Left hindlimb (tissue), 1 donor: Measurements from ENCODE around the gene TPRA1.

Experiments
- DNase-seq: peaks from one replicate; pipeline ENCODE4 v3.0.0-alpha.2; 2018

TPRA1 gene

DNA sequence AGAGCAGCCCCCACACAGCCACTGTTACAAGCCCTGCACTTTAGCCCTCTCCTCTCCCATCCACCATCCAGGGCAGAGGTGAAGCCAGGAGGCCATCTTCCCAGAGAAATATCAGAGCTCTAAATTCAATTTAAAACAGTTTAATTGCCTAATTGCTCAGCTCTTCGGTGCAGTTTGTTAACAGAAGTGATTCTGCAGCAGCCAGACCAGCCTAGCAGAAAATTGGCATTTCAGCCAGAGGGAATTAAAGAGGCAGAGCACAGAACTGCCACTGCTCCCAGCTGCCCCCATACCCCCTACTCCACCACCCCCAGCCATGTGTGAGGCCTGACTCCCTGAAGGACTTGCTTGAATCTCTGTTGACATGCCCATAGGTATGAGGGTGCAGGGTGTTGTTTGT lies 38.5 kb downstream of the TPRA1 start:
- no peak for DNase-seq

DNA sequence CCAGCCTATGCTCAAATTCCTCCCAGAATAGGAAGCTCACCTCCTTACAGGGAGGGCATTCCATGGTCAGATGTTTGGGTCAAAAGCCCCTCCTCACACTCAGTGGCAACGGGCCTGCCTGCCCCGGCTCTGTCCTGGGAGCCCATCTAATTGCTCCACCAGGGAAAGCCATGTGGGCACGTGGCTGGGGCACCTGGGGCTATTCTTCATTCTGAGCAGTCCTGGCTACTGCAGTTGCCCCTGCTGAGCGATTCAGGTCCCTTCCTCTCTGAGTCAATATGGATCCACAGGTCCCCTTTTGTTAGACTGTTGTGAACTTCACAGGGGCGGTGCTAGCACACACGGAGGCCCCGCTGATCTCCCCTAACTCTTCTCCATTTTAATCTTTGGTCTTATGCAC lies 39.4 kb downstream of the TPRA1 start:
- no peak for DNase-seq

DNA sequence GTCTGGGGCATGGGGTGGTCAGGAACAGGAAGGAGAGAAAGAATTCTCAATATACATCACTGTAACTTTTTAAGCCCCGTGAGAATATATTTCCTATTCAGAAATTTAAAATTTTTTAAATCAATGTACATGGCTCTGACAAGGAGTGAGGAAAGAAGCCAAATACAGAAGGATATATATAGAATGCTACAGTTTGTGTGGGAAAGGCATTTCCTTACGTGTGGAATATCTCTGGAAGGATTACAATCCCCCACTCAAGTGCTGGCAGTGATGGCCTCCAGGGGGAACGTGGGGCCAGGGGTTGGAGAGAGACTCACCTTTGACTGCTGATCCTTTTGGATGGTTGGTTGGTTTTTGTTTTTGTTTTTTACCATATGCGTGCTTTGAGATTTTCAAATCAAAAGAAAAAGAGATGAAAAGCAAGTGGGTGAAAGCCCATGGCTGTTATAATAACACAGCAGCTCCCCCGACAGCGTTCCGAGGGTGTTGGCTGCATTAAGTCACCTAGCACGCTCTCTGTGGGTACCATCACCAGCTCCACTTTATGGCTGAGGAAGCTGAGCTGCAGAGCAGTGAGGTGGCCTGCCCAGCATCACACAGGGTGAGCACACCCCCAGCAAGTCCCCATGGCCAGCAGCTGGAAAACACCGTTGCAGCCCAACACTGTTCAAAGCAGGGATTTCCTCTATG lies 39.9 kb downstream of the TPRA1 start:
- no peak for DNase-seq

DNA sequence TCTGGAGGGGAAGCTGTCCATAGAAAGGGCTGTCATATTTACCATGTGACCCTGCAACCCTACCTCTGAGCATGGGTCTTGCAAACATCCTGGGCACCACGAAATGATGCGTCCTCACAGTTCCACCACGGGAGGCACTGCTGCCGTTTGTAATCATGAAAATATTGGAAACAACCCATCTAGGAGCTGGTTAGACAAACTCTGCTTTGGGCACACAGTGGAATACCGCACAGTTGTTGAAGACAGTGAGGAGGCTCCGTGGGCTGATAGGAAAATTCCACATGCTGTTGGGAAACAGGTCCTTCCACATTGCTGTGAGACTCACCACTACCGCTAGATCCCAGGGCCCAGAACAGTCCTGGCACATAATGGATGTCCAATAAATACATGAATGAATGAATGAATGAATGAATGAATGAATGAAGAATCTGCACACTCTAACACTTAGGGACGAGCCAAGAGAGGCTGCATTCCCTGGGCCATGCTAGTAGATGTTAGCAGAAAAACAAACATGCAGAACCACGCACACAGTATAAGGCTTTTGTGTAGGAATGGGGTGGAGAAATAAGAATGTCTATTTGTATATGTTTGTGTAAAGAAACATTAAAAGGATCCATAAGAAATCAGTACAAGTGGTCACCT lies 40.6 kb downstream of the TPRA1 start:
- no peak for DNase-seq

DNA sequence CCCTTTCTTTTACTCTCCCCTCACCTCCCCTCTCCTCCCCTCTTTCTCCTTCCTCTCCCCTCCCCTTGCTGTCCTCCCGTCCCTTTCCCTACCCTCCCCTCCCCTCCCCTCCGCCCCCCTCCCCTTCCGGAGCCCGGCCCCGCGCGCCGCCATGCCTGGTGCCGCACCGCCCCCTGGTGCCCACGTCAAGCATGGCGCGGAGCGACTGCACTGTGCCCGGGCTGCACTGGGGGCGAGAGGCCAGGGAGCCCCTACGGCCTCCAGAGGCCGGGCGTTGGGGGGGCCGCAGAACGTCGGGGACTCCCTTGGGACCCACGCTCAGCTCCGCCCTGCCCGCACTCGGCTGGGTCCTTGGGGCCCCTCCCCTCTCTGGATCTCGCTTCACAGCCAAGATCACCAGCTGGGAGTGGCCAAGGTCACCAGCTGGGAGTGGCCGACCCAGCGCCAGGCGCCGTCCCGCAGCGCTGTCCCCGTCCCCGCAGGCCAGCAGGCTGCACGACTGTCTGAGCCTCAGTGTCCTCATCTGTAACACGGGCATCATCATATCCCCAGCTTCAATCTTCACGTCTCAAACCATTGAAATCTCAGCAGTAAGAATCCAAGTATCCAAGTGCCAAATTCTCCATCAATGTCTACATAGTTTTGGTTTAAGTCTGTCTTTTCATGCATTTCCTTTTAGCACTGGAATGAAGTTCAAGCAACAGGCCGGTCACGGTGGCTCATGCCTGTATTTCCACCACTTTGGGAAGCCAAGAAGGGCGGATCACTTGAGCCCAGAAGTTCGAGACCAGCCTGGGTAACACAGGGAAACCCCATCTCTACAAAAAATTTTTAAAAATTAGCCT lies 42.5 kb downstream of the TPRA1 start:
- peak; percentile 87 for DNase-seq

DNA sequence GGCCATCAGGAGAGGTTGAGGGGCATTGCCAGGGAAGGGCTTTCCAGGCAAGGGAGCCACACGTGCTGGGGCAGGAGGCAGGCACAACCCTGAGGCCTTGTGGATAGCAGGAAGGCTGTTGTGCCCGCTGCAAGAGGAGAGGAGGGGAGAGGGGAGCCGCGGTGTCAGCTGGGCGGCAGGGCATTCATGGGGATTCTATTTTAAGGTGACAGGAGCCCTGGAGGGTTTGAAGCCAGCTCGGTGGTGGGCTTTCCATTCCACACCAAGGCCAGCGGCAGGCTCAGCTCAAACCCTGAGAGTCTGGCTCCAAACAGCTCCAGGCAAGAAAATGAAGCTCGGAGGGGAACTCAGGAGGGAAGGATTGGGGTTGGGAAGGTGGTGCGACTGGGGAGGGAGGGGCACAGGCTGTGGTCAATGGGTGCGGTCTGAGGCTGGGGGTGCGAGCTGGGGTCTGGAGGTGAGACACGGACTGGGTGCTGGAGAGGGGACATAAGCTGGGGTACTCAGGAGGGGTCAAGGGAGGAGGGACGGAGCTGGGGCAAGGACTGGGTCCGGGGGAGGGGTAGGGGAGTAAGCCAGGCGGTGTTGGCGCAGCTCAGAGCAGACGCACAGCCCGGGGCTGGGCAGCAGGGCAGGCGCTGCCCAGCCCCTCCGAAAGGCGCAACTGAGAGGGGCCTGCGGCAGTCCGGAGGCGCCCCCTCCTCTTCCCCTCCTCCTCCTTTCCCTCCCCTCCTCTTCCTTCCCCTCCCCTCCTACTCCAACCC lies 43.4 kb downstream of the TPRA1 start:
- DNase-seq = peak; percentile 31

DNA sequence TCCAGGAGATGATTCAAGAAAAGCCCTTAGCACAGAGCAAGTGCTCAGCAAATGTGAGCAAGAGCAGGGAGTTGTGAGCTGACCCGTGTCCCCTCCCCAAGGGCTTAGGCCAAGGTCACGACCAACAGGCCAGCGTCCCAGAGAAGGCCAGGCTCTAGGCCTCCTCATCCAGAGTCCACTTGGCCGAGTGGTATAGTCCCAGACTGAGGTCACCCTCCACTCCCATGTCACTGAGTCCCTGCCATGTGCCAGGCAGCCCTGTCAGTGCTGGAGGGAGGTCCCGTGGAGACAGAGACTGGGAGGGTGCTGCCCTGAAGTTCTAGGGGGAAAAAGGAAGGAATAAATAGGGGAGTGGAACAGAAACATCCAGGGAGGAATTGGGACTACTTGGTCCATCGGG lies 44.0 kb downstream of the TPRA1 start:
- DNase-seq = no peak

DNA sequence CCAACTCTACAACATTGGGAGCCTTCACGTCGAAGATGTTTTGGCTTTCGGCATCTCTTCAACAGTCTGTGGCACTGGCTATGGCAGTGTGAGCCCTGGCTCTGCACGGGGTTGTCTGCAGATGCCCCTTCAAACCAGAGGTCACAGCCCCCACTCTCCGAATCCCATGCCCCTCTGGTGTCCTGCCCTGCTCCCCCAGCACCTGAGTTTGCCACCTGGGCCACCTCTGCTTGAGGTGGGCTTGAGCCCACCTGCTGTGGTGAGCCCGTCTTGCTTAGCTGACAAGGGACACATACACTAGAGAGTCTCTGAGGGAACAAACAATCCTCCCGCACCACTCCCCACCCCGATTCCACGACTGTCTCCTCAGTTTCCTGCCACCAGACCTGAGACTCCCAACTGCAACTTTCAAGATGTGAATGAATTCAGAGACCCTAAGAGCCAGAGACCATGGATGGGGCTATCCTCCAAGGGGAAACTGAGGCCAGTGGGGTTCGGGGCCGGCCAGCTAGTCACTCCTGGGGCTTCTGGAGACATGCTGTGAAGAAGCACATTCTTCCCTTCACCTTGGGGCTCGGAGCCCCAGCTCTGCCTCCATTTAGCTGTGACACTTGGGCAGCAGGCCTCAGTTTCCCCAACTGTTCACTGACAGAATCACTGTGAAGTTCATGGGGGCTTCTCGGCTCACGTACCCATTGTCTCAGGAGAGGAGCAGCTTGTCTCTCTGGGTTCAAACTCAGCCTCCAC lies 44.6 kb downstream of the TPRA1 start:
- DNase-seq = no peak

DNA sequence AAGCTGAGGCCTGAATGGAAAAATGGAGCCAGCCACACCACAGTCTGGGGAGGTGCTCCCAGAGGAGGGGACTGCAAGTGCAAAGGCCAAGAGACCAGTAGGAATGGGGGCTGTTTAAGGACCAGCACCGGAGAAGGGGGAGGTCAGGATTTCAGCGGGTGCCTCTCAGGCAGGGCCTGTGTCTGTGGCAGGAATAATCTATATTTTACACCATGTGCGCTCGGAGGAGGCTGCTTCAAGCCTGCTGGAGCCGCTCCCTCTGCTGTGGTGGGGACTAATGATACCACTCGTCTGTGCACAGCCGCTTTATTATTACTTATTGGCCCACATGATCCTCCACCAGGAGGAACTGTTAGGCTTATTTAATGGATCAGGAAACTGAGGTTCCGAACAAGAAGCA lies 45.3 kb downstream of the TPRA1 start:
- DNase-seq = no peak

DNA sequence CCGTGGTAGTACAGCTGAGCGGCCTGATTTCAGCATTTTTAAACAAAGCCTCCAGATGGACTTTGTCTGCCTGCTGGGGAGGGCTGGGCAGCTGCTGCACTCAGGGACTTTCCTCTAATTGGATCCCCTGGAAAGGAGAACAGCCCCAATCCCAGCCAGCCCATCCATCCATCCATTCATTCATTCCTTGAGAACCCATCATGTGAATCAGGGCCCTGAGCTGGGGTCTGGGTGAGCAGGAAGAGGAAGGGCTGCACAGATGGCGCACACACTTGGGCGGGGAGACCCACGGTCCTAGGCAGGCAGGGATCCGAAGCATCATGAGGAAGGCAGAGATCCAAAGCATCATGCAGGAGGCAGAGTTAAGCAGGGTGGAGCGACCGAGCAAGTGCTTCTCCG lies 45.7 kb downstream of the TPRA1 start:
- no peak for DNase-seq

DNA sequence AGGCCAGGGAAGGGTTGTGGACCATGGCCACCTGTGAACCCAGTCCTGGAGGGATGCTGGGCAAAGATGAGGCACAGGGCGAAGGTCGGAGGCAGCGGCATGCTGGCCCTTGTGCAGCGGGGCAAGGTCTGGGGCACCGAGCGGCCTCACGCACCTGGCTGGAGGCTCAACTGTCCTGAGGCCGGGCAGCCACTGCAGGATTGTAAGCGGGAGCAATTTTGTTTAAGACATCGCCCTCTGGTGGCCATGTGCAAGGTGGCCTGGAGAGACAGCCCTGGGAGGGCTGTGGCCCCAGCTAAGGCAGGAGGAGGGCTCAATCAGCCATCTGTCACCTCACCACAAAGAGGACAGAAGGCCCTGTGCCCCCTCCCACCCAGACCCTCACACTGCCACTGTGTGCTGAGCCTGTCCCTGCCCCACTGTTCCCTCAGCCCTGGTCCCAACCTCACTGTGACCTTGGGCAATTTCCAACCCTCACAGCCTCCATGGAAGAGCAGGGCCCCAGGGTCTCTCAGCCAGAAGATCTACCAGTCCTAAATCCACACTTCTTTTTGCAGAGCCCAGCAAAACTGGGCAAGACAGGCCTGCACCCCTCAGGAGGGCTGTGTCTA lies 46.2 kb downstream of the TPRA1 start:
- DNase-seq = peak; percentile 60

DNA sequence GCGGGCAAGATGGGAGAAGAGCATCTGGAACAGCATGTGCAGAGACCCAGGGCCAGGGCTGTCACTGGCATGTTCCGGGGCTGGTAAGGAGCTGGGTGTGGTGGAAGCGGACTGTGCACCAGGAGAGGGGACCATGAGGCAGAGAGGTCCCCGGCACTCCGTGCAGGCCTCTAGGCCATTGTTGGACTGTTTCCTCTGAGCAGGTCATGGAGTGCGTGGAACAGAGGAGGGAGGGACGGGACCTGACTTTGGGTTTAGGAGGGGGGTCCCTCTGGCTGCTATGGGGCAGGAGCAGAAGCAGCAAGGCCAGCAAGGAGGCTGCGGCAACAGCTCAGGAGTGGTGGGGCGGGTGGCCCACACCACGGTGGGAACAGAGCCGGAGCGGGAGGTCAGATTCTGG lies 47.1 kb downstream of the TPRA1 start:
- no peak for DNase-seq

DNA sequence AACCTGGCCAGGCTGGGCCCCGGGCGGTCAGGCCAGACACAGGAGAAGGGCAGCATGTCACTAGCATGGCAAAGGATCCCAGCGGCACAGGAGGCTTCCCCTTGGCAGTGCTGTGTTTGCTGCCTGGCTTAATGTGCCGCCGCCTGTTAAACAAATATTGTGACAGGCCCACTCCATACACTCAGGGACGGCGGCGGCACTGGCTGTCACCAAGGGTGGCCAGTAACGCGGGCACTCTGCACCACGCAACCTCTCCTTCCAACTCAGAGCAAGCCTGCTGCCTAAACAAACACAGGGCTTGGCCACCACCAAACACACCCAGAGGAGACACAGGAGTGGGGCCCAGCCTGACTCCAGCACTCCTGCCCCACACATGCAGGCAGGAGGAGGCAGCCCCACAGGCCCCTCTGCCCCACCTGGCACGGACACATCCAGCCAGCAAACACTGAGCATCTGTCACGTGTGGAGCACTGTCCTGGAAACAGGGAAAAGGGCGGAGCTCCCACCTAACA lies 48.0 kb downstream of the TPRA1 start:
- DNase-seq = no peak

DNA sequence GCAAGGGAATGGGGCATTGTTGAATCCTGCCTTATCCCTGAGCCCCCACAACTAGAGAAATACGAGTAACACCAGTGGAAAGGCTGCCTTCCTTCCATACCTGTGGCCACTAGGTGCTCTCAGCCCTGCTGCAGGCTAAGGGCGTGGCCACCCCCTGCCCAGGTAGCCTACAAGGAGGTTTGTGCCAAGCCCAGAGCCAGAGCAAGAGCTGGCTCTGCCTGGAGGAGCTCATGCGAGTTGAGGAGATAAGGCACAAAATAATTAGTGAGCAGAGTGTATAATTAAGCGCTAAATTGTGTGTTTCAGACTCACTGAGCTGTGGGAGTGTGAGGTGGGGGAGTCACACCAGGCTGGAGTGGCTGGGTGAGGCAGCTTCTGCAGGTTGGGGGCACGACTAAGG lies 49.2 kb downstream of the TPRA1 start:
- no peak for DNase-seq

DNA sequence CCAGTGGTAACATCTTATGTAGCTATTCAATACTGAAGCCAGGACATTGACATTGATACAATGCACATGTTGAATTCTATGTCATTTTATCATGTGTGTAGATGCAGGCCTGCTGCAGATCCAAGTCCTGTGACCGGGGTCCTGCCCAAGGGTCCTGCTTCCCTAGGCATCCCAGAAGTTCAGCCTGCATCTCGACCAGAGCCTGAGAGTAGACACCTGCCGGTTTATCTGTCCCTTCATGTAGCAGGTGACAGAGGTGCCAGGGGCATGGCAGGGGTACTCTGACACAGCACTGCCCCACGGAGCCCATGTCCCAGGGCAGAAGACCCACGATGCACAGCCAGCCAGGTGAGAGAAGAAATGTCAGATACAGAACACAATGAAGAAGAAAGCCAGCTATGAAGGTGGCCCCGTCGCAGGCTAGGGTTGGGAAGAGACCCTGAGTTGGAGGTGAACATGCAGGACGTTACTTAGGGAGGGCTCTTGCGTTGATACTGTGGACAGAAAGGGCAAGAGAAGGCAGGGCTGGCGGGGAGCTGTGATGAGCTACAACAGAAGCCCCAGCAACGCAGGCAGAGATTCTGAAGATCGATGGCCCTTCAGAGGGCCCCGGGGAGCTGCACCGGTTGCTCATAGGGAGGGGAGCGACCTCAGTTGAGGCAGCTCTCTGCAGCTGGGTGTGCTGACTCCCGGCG lies 51.0 kb downstream of the TPRA1 start:
- no peak for DNase-seq

DNA sequence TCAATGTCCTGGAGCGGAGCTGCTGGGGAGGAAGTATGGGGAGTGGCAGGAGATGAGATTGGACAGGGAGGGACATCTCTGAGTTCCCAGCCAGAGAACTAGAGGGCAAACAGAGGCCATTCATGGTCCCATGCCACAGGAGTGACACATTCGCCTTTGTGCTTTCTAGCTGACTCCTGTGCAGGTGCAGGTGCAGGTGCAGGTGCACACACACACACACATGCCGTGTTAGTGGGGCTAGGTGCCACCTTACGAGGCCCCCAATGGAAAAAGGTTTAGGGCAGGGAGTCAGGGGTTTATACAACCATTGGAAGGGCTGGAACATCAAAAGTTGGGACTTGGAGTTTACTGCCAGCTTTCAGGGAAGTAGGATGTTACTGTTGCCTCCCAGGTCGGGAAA lies 52.0 kb downstream of the TPRA1 start:
- DNase-seq = no peak

DNA sequence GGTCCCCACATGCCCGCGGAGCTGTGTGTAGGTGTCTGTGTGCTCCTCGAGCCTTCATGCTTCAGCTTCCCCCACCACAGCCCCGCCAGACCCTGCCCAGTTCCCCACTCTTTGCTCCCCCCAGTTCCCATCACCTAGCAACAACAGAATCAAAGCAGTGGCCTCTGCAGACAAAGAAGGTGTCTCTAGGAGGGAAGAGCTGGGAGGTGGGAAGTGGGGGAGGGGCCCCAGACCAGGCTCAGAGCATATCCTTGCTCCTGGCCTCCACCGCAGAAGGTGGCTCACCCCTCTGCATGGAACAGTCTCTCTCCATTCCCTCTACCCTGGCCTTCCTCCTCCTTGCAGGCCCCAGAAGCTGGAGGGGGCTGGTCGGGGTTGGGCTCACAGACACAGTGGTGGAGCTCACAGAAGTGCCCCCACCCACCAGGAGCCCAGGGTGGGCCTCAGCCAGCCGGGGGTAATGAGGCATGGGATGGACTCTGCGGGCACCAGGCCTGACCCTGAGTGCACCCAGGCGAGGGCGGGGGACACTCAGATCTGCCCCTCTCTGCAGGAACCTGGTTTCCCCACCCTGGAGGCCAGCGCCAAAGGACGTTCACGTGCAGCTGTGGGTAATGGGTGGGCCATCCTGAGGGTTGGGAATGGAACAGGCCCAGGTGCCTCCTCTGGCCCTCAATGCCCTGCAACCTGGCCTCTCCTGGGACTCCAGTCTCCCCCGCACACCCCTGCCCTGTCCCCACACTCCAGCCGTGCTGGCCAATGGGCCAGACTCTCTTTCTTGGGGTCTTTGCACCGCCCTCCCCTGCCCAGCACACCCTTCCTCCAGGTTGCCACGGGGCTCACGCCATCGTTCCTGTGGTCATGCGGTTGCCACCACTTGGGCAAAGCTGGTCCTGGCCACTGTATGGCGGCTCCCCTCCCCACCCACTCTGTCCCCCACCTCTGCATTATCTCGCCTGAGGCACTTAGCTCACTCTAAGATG lies 53.4 kb downstream of the TPRA1 start:
- no peak for DNase-seq

DNA sequence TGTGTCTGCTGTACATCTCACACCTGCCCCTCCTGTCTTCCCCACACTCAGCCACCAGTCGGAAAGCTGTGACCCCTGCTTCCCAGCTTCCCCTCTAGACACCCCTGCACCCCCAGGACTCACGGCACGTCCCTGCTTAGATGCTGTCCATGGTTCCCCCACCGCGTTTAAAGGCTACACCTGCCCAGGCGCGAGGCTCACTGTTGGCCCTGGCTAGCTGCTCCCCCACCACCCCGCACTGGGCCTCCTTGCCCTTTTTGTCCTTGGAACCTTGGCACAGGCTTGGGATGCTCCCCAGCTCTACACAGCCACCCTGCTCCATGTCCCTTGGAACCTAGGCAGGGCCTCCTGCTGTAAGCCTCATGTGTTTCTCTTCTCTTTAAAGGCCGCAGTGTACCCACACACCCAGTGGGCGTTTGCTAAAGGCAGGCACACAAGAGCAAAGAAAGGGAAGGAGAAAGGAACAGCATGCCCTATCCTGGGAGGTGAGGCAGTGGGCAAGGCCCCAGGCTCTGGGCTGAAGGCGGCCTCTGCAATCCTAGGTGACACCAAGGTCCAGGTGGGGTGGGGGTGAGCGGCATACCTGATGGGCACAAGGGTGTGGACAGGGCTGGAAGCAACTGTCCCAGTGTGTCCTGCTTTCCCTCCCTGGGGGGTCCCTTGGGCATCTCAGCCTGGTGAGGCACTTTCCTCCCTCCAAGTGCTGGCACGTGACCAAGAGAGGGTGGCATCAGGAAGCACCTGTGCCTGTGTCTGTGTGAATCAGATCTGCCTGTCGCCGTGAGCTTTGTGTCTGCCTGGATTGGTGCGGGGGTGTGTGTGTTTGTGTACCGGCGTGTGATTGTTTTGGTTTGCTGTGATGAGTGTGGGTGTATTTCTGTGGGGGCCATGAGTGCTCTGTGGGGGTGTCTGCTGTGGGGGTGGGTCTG lies 54.4 kb downstream of the TPRA1 start:
- DNase-seq = no peak
